Stimulated activated memory B cell treated with anti-CD40 and anti-IgM and Interleukin-4, amounts not matched to agents 10 μg/mL and 1 μg/mL and 100 μg/mL, for 72 hours (primary cell): ENCODE data around the gene FNDC3B.

ENCODE experiments used
- ATAC-seq: fragments of 150-1000 bp; cut with Tn5 transposase; 2 replicates; pipeline ENCODE4 v1.10.0; 2021
- H3K27ac Mint-ChIP-seq: one replicate; pipeline ENCODE4 v1.8.0; 2022; ENCODE audit warnings: mild to moderate bottlenecking, mixed read lengths
- H3K27me3 Mint-ChIP-seq: one replicate; pipeline ENCODE4 v1.8.0; 2022; ENCODE audit warnings: mixed read lengths
- H3K36me3 Mint-ChIP-seq: one replicate; pipeline ENCODE4 v1.8.0; 2022; ENCODE audit warnings: mixed read lengths
- H3K4me1 Mint-ChIP-seq: one replicate; pipeline ENCODE4 v1.8.0; 2022; ENCODE audit warnings: mixed read lengths
- H3K4me3 Mint-ChIP-seq: one replicate; pipeline ENCODE4 v1.8.0; 2022; ENCODE audit warnings: mild to moderate bottlenecking, moderate library complexity, mixed read lengths
- H3K9me3 Mint-ChIP-seq: one replicate; pipeline ENCODE4 v1.8.0; 2022; ENCODE audit warnings: mixed read lengths

FNDC3B gene

DNA sequence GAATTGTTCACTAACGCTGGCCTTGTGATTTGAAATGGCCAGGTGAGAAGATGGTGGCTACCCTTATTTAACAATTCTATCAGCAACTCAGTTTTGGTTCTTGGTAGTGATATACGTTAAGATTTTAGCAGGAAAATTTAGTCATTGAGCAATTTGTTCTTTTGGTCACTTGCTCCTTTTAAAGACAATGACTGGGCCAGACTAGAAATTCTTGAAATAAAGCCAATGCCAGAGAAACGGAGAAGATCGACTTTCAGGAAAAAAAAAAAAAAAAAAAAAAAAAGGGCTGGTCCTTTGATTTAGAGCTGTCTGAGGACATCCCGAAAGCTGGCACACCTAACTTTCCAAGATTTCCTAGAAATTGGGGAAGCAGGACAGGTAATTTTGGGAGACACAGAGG lies 178.5 kb downstream of the FNDC3B start:
- Mint-ChIP-seq H3K4me1 (no peaks in the 10 kb centered on the region), H3K36me3 (peaks cover 5% of the 10 kb centered on the region), H3K4me3 (no peak overlapping the region), H3K9me3 (no peaks in the 10 kb centered on the region), H3K27ac (no peak overlapping the region), H3K27me3 (no peaks in the 10 kb centered on the region)
- ATAC-seq = no peak

- Mint-ChIP-seq H3K27ac (no peak overlapping the region), H3K36me3 (peaks cover 5% of the 10 kb centered on the region), H3K4me3 (no peak overlapping the region), H3K27me3 (no peaks in the 10 kb centered on the region), H3K9me3 (no peaks in the 10 kb centered on the region), H3K4me1 (no peaks in the 10 kb centered on the region)
- no peak for ATAC-seq
These were observed 179.3 kb downstream of the FNDC3B start for GRCh38 chr3:172218350-172219323.

DNA sequence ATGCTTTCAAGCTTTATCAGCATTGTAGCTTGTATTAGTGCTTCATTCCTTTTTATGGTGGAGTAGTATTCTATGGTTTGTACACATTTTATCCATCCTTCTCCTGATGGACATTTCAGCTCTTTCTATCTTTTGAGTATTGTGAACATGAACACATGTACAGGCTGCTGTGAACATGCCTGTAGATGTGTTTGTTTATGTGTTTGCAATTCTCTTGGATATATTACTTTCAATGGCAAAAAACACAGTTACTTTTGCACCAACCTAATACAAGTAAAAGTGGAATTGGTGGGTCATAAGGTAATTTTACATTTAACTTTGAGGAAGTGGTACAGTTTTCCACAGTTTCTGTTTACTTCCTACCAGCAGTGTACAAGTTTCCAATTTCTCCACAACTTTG lies 180.4 kb downstream of the FNDC3B start:
- Mint-ChIP-seq H3K36me3 (peaks cover 5% of the 10 kb centered on the region), H3K4me1 (no peaks in the 10 kb centered on the region), H3K9me3 (no peaks in the 10 kb centered on the region), H3K27me3 (no peaks in the 10 kb centered on the region), H3K27ac (no peak overlapping the region), H3K4me3 (no peak overlapping the region)
- ATAC-seq = no peak

DNA sequence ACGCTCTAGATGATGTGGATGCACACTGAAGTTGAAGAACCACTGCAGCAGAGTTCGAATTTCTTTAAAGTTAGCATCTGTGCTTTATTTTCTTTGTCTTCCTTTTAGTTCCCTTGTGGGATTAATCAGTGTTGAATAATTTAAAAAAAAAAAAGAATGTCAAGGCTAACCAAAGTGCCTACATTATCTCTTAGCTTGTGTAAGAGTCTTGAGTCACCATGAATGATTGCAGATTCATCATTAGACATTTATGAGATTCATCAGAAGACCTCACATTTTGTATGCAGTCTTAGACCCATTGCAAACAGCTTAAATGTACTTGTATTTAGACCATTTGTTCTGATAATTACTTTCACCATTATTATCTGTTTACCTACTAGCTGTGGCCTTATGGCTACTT lies 182.2 kb downstream of the FNDC3B start:
- Mint-ChIP-seq H3K27me3 (no peaks in the 10 kb centered on the region), H3K9me3 (no peaks in the 10 kb centered on the region), H3K36me3 (no peaks in the 10 kb centered on the region), H3K27ac (no peak overlapping the region), H3K4me1 (no peaks in the 10 kb centered on the region), H3K4me3 (no peak overlapping the region)
- no peak for ATAC-seq

GRCh38 chr3:172222478-172223071 lies 183.2 kb downstream of the FNDC3B start:
- H3K27me3 Mint-ChIP-seq = no peaks in the 10 kb centered on the region
- peaks cover 1% of the 10 kb centered on the region for H3K36me3 Mint-ChIP-seq
- H3K9me3 Mint-ChIP-seq = no peaks in the 10 kb centered on the region
- H3K4me3 Mint-ChIP-seq = no peak overlapping the region
- no peaks in the 10 kb centered on the region for H3K4me1 Mint-ChIP-seq
- ATAC-seq = no peak
- no peak overlapping the region for H3K27ac Mint-ChIP-seq

GRCh38 chr3:172223870-172224269 lies 184.5 kb downstream of the FNDC3B start:
- H3K27ac Mint-ChIP-seq = no peak overlapping the region
- no peaks in the 10 kb centered on the region for H3K4me1 Mint-ChIP-seq
- H3K27me3 Mint-ChIP-seq = no peaks in the 10 kb centered on the region
- H3K36me3 Mint-ChIP-seq = peaks cover 14% of the 10 kb centered on the region
- H3K4me3 Mint-ChIP-seq = no peak overlapping the region
- ATAC-seq = no peak
- H3K9me3 Mint-ChIP-seq = no peaks in the 10 kb centered on the region

- H3K4me3 Mint-ChIP-seq = no peak overlapping the region
- H3K36me3 Mint-ChIP-seq = peaks cover 22% of the 10 kb centered on the region
- no peaks in the 10 kb centered on the region for H3K27me3 Mint-ChIP-seq
- no peaks in the 10 kb centered on the region for H3K4me1 Mint-ChIP-seq
- ATAC-seq = no peak
- no peak overlapping the region for H3K27ac Mint-ChIP-seq
- H3K9me3 Mint-ChIP-seq = no peaks in the 10 kb centered on the region
These were observed 185.3 kb downstream of the FNDC3B start for GRCh38 chr3:172224560-172225214.

DNA sequence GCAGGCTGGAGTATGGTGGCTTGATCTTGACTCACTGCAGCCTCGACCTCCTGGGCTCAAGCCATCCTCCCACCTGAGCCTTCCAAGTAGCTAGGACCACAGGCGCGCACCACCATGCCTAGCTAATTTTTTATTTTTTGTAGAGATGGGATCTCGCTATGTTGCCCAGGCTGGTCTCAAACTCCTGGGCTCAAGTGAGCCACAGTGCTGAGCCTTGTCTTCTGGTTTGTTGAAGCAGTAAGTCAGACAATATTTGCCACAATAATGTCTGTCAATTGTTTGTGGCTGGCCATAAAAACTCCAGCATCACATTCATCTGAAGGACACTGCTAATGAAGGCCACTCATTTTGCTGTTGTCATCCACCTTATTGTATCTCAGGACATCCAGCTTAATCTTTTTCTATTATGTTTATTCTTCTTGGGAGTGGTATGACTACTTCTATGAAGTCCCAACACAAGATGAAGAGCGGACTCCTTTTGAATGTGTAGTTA lies 185.9 kb downstream of the FNDC3B start:
- Mint-ChIP-seq H3K9me3 (no peaks in the 10 kb centered on the region), H3K27me3 (no peaks in the 10 kb centered on the region), H3K4me3 (no peak overlapping the region), H3K4me1 (no peaks in the 10 kb centered on the region), H3K36me3 (peaks cover 24% of the 10 kb centered on the region), H3K27ac (no peak overlapping the region)
- no peak for ATAC-seq

DNA sequence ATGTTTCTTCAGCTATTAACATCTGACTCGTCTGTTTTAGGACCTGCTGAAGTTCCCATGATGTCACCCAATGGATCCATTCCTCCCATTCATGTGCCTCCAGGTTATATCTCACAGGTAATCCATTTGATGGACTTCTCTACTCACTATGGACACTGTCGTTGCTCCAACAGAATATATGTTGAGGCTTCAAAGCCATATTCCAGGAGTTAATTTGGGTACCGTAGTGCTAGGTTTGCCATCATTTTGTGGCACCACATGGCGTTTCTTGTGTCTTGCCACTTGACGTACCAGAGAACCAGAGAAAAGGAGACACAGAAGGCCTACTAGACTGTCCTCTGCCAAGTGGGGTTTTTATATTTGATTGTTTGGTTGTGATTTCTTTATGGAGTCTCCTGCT lies 187.5 kb downstream of the FNDC3B start:
- ATAC-seq = no peak
- H3K36me3 Mint-ChIP-seq = peaks cover 24% of the 10 kb centered on the region
- H3K9me3 Mint-ChIP-seq = no peaks in the 10 kb centered on the region
- no peak overlapping the region for H3K4me3 Mint-ChIP-seq
- no peaks in the 10 kb centered on the region for H3K27me3 Mint-ChIP-seq
- no peaks in the 10 kb centered on the region for H3K4me1 Mint-ChIP-seq
- H3K27ac Mint-ChIP-seq = no peak overlapping the region

- Mint-ChIP-seq H3K27ac (no peak overlapping the region), H3K9me3 (no peaks in the 10 kb centered on the region), H3K27me3 (no peaks in the 10 kb centered on the region), H3K4me1 (no peaks in the 10 kb centered on the region), H3K4me3 (no peak overlapping the region), H3K36me3 (peaks cover 24% of the 10 kb centered on the region)
- no peak for ATAC-seq
These were observed 188.1 kb downstream of the FNDC3B start for GRCh38 chr3:172227340-172228035.

DNA sequence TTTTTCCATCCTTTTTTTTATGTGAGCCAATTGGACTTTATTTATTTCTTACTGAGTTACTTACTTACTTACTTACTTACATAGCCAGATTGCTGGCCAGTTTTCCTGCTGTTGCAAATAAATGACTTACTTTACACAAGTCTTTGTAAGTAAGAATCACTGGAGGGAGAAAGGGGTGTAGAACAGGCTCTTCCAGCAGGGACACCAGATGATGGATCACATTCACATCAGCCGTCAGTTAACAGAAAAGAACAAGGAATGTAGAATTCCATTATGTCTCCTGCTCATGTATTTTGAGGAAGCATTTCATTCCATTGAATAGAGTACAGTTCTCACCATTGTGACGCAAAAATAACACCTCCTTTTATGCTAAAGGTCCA lies 188.6 kb downstream of the FNDC3B start:
- H3K4me1 Mint-ChIP-seq = no peaks in the 10 kb centered on the region

GRCh38 chr3:172229462-172229861 lies 190.1 kb downstream of the FNDC3B start:
- no peaks in the 10 kb centered on the region for H3K4me1 Mint-ChIP-seq
- no peaks in the 10 kb centered on the region for H3K27me3 Mint-ChIP-seq
- H3K4me3 Mint-ChIP-seq = no peak overlapping the region
- H3K9me3 Mint-ChIP-seq = no peaks in the 10 kb centered on the region
- no peak for ATAC-seq
- peaks cover 24% of the 10 kb centered on the region for H3K36me3 Mint-ChIP-seq
- H3K27ac Mint-ChIP-seq = no peak overlapping the region

More for the DNA sequence above, 188.6 kb downstream of the FNDC3B start:
- ATAC-seq = no peak
- no peak overlapping the region for H3K27ac Mint-ChIP-seq
- no peaks in the 10 kb centered on the region for H3K9me3 Mint-ChIP-seq
- H3K27me3 Mint-ChIP-seq = no peaks in the 10 kb centered on the region
- H3K4me3 Mint-ChIP-seq = no peak overlapping the region
- H3K36me3 Mint-ChIP-seq = peaks cover 24% of the 10 kb centered on the region

GRCh38 chr3:172231318-172231901 lies 192.0 kb downstream of the FNDC3B start:
- no peak for ATAC-seq
- H3K27me3 Mint-ChIP-seq = no peaks in the 10 kb centered on the region
- H3K27ac Mint-ChIP-seq = no peak overlapping the region

DNA sequence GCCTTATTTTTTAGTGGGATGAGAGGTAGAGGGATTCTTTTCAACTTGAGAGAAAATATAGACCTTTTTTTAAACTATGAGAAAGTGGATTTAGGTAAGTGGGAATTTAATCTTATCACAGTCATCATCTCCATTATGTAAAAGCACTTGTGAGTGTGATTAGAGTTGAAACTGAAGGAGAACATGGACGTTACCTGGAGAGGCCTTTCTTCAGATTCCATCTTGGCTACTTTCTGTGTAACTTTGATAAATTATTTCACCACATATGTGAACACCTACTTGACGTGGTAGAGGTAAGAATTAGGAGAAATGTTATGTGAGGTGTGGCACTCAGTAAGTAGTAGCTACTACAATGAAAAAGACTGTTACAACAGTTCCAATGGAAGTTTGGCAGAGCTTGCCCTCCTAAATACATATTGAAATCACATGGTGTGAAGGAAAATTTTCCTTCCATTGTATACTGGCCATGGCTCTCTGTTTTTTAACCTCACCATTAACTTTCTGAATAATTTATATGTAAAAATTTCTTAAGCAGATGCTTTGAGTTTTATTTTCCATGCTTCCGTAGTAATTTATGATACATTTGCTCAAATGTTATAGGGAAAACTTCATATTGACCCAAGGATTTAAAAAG lies 193.3 kb downstream of the FNDC3B start:
- ATAC-seq = no peak
- Mint-ChIP-seq H3K27ac (no peak overlapping the region), H3K27me3 (no peaks in the 10 kb centered on the region), H3K36me3 (peaks cover 22% of the 10 kb centered on the region), H3K9me3 (no peaks in the 10 kb centered on the region), H3K4me3 (no peak overlapping the region), H3K4me1 (no peaks in the 10 kb centered on the region)

More at GRCh38 chr3:172231318-172231901, 192.0 kb downstream of the FNDC3B start:
- no peaks in the 10 kb centered on the region for H3K4me1 Mint-ChIP-seq
- H3K9me3 Mint-ChIP-seq = no peaks in the 10 kb centered on the region
- H3K36me3 Mint-ChIP-seq = peaks cover 24% of the 10 kb centered on the region
- H3K4me3 Mint-ChIP-seq = no peak overlapping the region
